Measurements from ENCODE around the gene SPHKAP.

The SPHKAP gene

DNA sequence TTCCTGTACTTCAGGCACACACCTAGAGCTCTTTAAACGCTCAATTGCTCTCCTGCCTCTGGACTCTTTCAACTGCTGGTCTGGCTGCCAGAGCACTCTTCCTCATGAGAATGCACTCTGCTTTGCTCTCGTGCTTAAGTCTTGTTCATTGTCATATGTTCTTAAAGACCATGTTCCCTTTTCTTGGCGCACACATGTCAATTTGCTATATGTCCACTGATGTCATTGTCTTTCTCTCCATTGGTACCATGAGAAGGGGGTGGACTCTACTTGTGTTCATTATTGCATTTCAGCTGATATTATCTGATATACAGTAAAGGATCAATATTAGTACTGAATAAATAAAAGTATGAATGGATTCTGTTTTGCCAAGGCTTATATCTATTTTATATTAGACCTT is 16.8 kb downstream of the SPHKAP start:
- Histone ChIP-seq H3K4me3 (ENCODE audit: low read depth, low read length, poor library complexity, severe bottlenecking) (no peak overlapping the region), H3K27ac (ENCODE audit: low read depth, low read length, poor library complexity, severe bottlenecking) (no peak overlapping the region), H3K9ac (ENCODE audit: low read length) (no peak overlapping the region), H3K4me2 (ENCODE audit: low read length) (no peak overlapping the region), H2AFZ (ENCODE audit: low read length) (no peak overlapping the region), H3K9me3 (ENCODE audit: low read length) (no peaks in the 10 kb centered on the region), H3K36me3 (ENCODE audit: insufficient read depth, low read length) (no peaks in the 10 kb centered on the region), H3K9me2 (ENCODE audit: low read depth, low read length) (no peaks in the 10 kb centered on the region), H3K27me3 (ENCODE audit: insufficient read depth, low read length) (no peaks in the 10 kb centered on the region), H3K4me1 (ENCODE audit: insufficient read depth, low read length, severe bottlenecking) (no peaks in the 10 kb centered on the region), H3K79me2 (ENCODE audit: insufficient read depth, low read length) (no peaks in the 10 kb centered on the region), H3F3A (ENCODE audit: insufficient read depth, low read length) (no peaks in the 10 kb centered on the region), H4K20me1 (ENCODE audit: insufficient read depth, low read length) (no peaks in the 10 kb centered on the region)
- TF ChIP-seq EZH2 (IDR thresholded peaks at IDR 0.05; ENCODE audit: borderline replicate concordance, low read length) (no peak), CTCF (IDR thresholded peaks at IDR 0.05; ENCODE audit: low read length) (no peak)

DNA sequence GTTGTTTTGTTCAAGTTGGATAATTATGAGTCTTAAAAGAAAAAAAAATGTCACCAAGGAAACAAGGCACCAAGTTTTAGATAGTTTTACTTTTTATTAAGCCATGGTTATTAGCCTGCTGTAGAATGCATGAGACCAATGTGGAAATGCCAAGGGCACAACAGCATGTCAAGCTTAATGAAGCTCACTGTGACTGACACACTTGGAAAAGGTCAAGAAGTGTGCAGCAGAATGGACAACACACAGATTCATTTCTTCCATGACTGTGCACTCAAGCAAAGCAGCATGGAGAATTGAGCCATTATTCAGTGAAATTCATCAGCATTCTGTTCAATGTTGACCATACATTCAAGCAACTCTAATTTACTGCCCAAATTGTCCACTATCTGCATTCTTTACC is 23.6 kb downstream of the SPHKAP start:
- H3K4me2 ChIP-seq (ENCODE audit: low read length): no peak overlapping the region
- H3K27me3 ChIP-seq (ENCODE audit: insufficient read depth, low read length): no peaks in the 10 kb centered on the region
- no peak overlapping the region for H3K4me3 ChIP-seq (ENCODE audit: low read depth, low read length, poor library complexity, severe bottlenecking)
- H3K4me1 ChIP-seq (ENCODE audit: insufficient read depth, low read length, severe bottlenecking): no peaks in the 10 kb centered on the region
- TF ChIP-seq CTCF (IDR thresholded peaks at IDR 0.05; ENCODE audit: low read length): no peak
- TF ChIP-seq EZH2 (IDR thresholded peaks at IDR 0.05; ENCODE audit: borderline replicate concordance, low read length): no peak
- no peaks in the 10 kb centered on the region for H3K9me3 ChIP-seq (ENCODE audit: low read length)
- H3K27ac ChIP-seq (ENCODE audit: low read depth, low read length, poor library complexity, severe bottlenecking): no peak overlapping the region
- H4K20me1 ChIP-seq (ENCODE audit: insufficient read depth, low read length): no peaks in the 10 kb centered on the region
- no peaks in the 10 kb centered on the region for H3K9me2 ChIP-seq (ENCODE audit: low read depth, low read length)
- H3F3A ChIP-seq (ENCODE audit: insufficient read depth, low read length): no peaks in the 10 kb centered on the region
- H3K9ac ChIP-seq (ENCODE audit: low read length): no peak overlapping the region
- H2AFZ ChIP-seq (ENCODE audit: low read length): no peak overlapping the region
- no peaks in the 10 kb centered on the region for H3K36me3 ChIP-seq (ENCODE audit: insufficient read depth, low read length)
- no peaks in the 10 kb centered on the region for H3K79me2 ChIP-seq (ENCODE audit: insufficient read depth, low read length)

GRCh38 chr2:228144961-228145360 is 36.5 kb downstream of the SPHKAP start:
- no peaks in the 10 kb centered on the region for H3F3A ChIP-seq (ENCODE audit: insufficient read depth, low read length)
- H2AFZ ChIP-seq (ENCODE audit: low read length): no peak overlapping the region
- no peak overlapping the region for H3K9ac ChIP-seq (ENCODE audit: low read length)
- H4K20me1 ChIP-seq (ENCODE audit: insufficient read depth, low read length): no peaks in the 10 kb centered on the region
- H3K79me2 ChIP-seq (ENCODE audit: insufficient read depth, low read length): no peaks in the 10 kb centered on the region
- H3K27me3 ChIP-seq (ENCODE audit: insufficient read depth, low read length): no peaks in the 10 kb centered on the region
- no peaks in the 10 kb centered on the region for H3K4me1 ChIP-seq (ENCODE audit: insufficient read depth, low read length, severe bottlenecking)
- no peak overlapping the region for H3K4me2 ChIP-seq (ENCODE audit: low read length)
- no peaks in the 10 kb centered on the region for H3K9me3 ChIP-seq (ENCODE audit: low read length)
- no peak for TF ChIP-seq EZH2 (IDR thresholded peaks at IDR 0.05; ENCODE audit: borderline replicate concordance, low read length)
- H3K27ac ChIP-seq (ENCODE audit: low read depth, low read length, poor library complexity, severe bottlenecking): no peak overlapping the region
- no peaks in the 10 kb centered on the region for H3K9me2 ChIP-seq (ENCODE audit: low read depth, low read length)
- H3K36me3 ChIP-seq (ENCODE audit: insufficient read depth, low read length): no peaks in the 10 kb centered on the region
- H3K4me3 ChIP-seq (ENCODE audit: low read depth, low read length, poor library complexity, severe bottlenecking): no peak overlapping the region

DNA sequence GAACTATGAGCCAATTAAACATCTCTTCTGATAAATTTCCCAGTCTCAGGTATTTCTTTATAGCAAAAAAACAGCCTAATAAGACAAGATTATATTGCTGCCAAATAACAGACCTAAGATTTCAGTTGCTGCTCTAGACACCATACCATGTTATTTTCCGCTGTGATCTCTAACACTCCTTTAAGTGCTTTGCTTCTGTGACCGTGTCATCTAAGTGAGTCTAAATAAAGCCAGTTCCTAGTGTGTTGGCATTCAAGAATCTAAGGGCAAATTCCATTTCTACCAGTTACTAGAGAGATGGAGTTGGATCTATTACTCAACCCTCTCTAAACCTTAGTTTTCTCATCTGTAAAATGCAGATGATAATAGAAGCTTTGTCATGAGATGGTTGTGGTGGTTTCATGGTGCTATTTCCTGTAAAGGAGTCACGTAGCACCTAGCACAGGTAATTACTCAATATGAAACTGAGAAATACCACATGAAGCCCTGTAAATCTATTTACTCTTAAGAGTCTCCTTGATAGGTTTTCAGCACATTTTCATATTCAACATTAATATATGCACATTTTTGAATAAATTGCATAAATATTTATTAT is 40.5 kb downstream of the SPHKAP start:
- Histone ChIP-seq H4K20me1 (ENCODE audit: insufficient read depth, low read length) (no peaks in the 10 kb centered on the region), H3K27ac (ENCODE audit: low read depth, low read length, poor library complexity, severe bottlenecking) (no peak overlapping the region), H3K4me1 (ENCODE audit: insufficient read depth, low read length, severe bottlenecking) (no peaks in the 10 kb centered on the region), H3F3A (ENCODE audit: insufficient read depth, low read length) (no peaks in the 10 kb centered on the region), H3K4me2 (ENCODE audit: low read length) (no peak overlapping the region), H3K9me2 (ENCODE audit: low read depth, low read length) (no peaks in the 10 kb centered on the region), H3K79me2 (ENCODE audit: insufficient read depth, low read length) (no peaks in the 10 kb centered on the region), H3K9ac (ENCODE audit: low read length) (no peak overlapping the region), H3K4me3 (ENCODE audit: low read depth, low read length, poor library complexity, severe bottlenecking) (no peak overlapping the region), H3K36me3 (ENCODE audit: insufficient read depth, low read length) (no peaks in the 10 kb centered on the region), H3K9me3 (ENCODE audit: low read length) (no peaks in the 10 kb centered on the region), H3K27me3 (ENCODE audit: insufficient read depth, low read length) (no peaks in the 10 kb centered on the region), H2AFZ (ENCODE audit: low read length) (no peak overlapping the region)
- TF ChIP-seq EZH2 (IDR thresholded peaks at IDR 0.05; ENCODE audit: borderline replicate concordance, low read length): no peak
- TF ChIP-seq CTCF (IDR thresholded peaks at IDR 0.05; ENCODE audit: low read length): no peak
